ENCODE measurements around the gene PTAR1. TPM values are rescaled to one million over a fixed set of nuclear protein-coding genes. Genes with fewer than 3 reads are reported as not detected.
"Not testable (repeated sequence)": the region's sequence is repeated elsewhere in the genome, so short reads cannot be mapped to it uniquely, and the experiment has no call there.

Gene PTAR1
- total RNA-seq, 2 experiments from 2014 or later: 48.3 to 51.8 TPM

DNA sequence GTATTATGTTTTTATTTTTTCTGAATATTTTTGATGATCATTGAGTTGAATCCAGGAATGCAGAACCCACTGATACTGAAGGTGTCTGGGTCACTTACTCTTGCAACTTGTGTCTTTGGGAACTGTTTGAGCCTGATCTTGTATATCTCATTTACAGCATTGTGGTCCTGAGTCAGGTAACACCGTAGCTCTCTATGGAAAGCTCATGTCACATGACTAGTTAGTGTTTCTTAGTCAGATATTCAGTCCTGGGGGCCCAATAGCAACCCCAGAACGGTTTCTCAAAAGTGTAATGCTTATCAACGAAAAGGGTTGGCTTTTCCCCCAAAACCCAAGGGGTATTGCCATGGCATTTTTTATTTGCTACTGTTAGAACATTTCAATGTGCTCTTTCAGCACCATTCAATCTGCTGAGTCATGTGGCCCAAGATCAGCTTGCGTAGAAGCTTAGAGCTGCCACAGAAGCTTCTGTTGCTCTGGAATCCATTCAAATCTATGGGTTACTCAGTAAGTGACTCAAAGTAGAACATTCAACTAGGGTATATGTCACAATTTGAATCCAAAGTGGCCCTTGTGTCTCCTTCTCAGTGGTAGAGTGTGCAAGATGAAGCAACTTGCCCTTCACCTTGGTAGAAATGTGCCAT lies 12.1 kb upstream of the PTAR1 start:
- CTCF ChIA-PET: no interaction called here
- Mint-ChIP-seq H3K27ac (no peak overlapping the region), H3K4me3 (no peak overlapping the region), H3K4me1 (no peaks in the 10 kb centered on the region), H3K9me3 (no peaks in the 10 kb centered on the region), H3K36me3 (ENCODE audit: low read depth) (no peaks in the 10 kb centered on the region), H3K27me3 (peaks cover 5% of the 10 kb centered on the region)
- POLR2A ChIA-PET: no interaction called here
- DNase-seq: no peak

GRCh38 chr9:69768716-69769115 lies 8.9 kb upstream of the PTAR1 start:
- no peaks in the 10 kb centered on the region for H3K4me1 Mint-ChIP-seq
- H3K27ac Mint-ChIP-seq: no peak overlapping the region
- no peak overlapping the region for H3K4me3 Mint-ChIP-seq
- H3K36me3 Mint-ChIP-seq (ENCODE audit: low read depth): no peaks in the 10 kb centered on the region
- DNase-seq: no peak
- ChIA-PET CTCF (no interaction called here), POLR2A (no interaction called here)
- H3K27me3 Mint-ChIP-seq: no peaks in the 10 kb centered on the region
- H3K9me3 Mint-ChIP-seq: no peaks in the 10 kb centered on the region

- ChIA-PET CTCF (no interaction called here), POLR2A (no interaction called here)
- Mint-ChIP-seq H3K27ac (no peak overlapping the region), H3K4me1 (no peaks in the 10 kb centered on the region), H3K36me3 (ENCODE audit: low read depth) (no peaks in the 10 kb centered on the region), H3K4me3 (no peak overlapping the region), H3K27me3 (no peaks in the 10 kb centered on the region), H3K9me3 (no peaks in the 10 kb centered on the region)
- no peak for DNase-seq
These were observed 8.3 kb upstream of the PTAR1 start for GRCh38 chr9:69768101-69768500.

- H3K36me3 Mint-ChIP-seq (ENCODE audit: low read depth); H3K27ac Mint-ChIP-seq; H3K9me3 Mint-ChIP-seq; H3K4me3 Mint-ChIP-seq; H3K27me3 Mint-ChIP-seq; H3K4me1 Mint-ChIP-seq; POLR2A ChIA-PET; CTCF ChIA-PET; DNase-seq: not testable (repeated sequence)
These were observed 4.1 kb upstream of the PTAR1 start for GRCh38 chr9:69763862-69764261.

- POLR2A ChIA-PET: no interaction called here
- Mint-ChIP-seq H3K36me3 (ENCODE audit: low read depth) (peaks cover 8% of the 10 kb centered on the region), H3K27me3 (no peaks in the 10 kb centered on the region), H3K9me3 (no peaks in the 10 kb centered on the region), H3K4me3 (no peak overlapping the region), H3K4me1 (peaks cover 14% of the 10 kb centered on the region), H3K27ac (no peak overlapping the region)
- CTCF ChIA-PET: no interaction called here
- DNase-seq: no peak
These were observed 2.7 kb upstream of the PTAR1 start for GRCh38 chr9:69762527-69762926.

- peaks cover 10% of the 10 kb centered on the region for H3K36me3 Mint-ChIP-seq (ENCODE audit: low read depth)
These were observed 433 bp upstream of the PTAR1 start for GRCh38 chr9:69760278-69760610.

GRCh38 chr9:69759021-69759420 lies 790 bp downstream of the PTAR1 start:
- CTCF ChIA-PET: interaction anchor here (1.2 kb wide), 1 partner anchor 86 kb away, joined by 6 read pairs; the partner anchor contains the start of gene APBA1
- no peaks in the 10 kb centered on the region for H3K27me3 Mint-ChIP-seq

More at GRCh38 chr9:69760278-69760610, 433 bp upstream of the PTAR1 start:
- ChIA-PET CTCF (no interaction called here), POLR2A (interaction anchor here (1.2 kb wide), 1 partner anchor 10 kb away, joined by 3 read pairs; no protein-coding TSS in a partner anchor)
- H3K27ac Mint-ChIP-seq: peak overlapping the region; percentile 80
- H3K4me1 Mint-ChIP-seq: peaks cover 25% of the 10 kb centered on the region
- H3K4me3 Mint-ChIP-seq: peak overlapping the region; percentile 93
- no peak for DNase-seq
- H3K9me3 Mint-ChIP-seq: no peaks in the 10 kb centered on the region
- no peaks in the 10 kb centered on the region for H3K27me3 Mint-ChIP-seq

GRCh38 chr9:69757996-69758675 lies 1.7 kb downstream of the PTAR1 start:
- peaks cover 31% of the 10 kb centered on the region for H3K4me1 Mint-ChIP-seq
- H3K27ac Mint-ChIP-seq: peak overlapping the region; percentile 41
- DNase-seq: peak; percentile 18
- no peaks in the 10 kb centered on the region for H3K9me3 Mint-ChIP-seq
- H3K4me3 Mint-ChIP-seq: peak overlapping the region; percentile 61
- H3K36me3 Mint-ChIP-seq (ENCODE audit: low read depth): peaks cover 21% of the 10 kb centered on the region
- no peaks in the 10 kb centered on the region for H3K27me3 Mint-ChIP-seq
- POLR2A ChIA-PET: interaction anchor here (0.9 to 1.7 kb wide), 6 partner anchors 9 to 85 kb away, joined by 3 to 8 read pairs (median 6); no protein-coding TSS in a partner anchor
- CTCF ChIA-PET: interaction anchor here (1.2 kb wide), 1 partner anchor 85 kb away, joined by 6 read pairs; the partner anchor contains the start of gene APBA1

More at GRCh38 chr9:69759021-69759420, 790 bp downstream of the PTAR1 start:
- POLR2A ChIA-PET: interaction anchor here (0.7 to 1.7 kb wide), 7 partner anchors 10 to 86 kb away, joined by 3 to 8 read pairs (median 6); no protein-coding TSS in a partner anchor
- DNase-seq: no peak
- peaks cover 29% of the 10 kb centered on the region for H3K4me1 Mint-ChIP-seq
- H3K36me3 Mint-ChIP-seq (ENCODE audit: low read depth): peaks cover 14% of the 10 kb centered on the region
- peak overlapping the region; percentile 93 for H3K27ac Mint-ChIP-seq
- no peaks in the 10 kb centered on the region for H3K9me3 Mint-ChIP-seq
- peak overlapping the region; percentile 93 for H3K4me3 Mint-ChIP-seq

DNA sequence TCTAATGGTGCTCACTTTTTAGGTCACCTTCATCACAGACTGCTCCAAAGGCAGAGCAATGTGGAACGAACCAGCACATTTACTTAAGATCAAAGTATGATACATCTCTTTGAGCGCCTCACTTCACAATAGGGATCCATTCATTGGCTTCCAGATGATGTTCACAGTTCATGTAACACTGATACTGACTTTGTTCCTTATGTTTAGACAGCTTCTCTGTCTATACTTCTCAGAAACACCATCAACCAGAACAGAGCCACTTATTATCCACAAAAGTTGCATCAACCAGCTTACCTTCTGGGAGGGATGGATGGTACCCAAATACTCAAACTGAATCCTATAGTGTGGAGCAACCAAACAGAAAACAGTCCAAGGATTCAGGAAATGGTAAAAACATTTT lies 4.6 kb downstream of the PTAR1 start:
- POLR2A ChIA-PET: no interaction called here
- CTCF ChIA-PET: no interaction called here
- Mint-ChIP-seq H3K27ac (no peak overlapping the region), H3K4me1 (peaks cover 31% of the 10 kb centered on the region), H3K36me3 (ENCODE audit: low read depth) (peaks cover 24% of the 10 kb centered on the region), H3K4me3 (no peak overlapping the region), H3K27me3 (no peaks in the 10 kb centered on the region), H3K9me3 (no peaks in the 10 kb centered on the region)
- DNase-seq: no peak

GRCh38 chr9:69753830-69754229 lies 6.0 kb downstream of the PTAR1 start:
- Mint-ChIP-seq H3K9me3 (no peaks in the 10 kb centered on the region), H3K4me3 (no peak overlapping the region), H3K36me3 (ENCODE audit: low read depth) (peaks cover 28% of the 10 kb centered on the region), H3K4me1 (peaks cover 25% of the 10 kb centered on the region), H3K27ac (no peak overlapping the region), H3K27me3 (no peaks in the 10 kb centered on the region)
- ChIA-PET CTCF (no interaction called here), POLR2A (no interaction called here)
- DNase-seq: no peak

- Mint-ChIP-seq H3K4me1 (peaks cover 12% of the 10 kb centered on the region), H3K36me3 (ENCODE audit: low read depth) (peaks cover 45% of the 10 kb centered on the region)
- CTCF ChIA-PET: no interaction called here
These were observed 9.7 kb downstream of the PTAR1 start for GRCh38 chr9:69750085-69750484.

GRCh38 chr9:69748304-69748703 lies 11.5 kb downstream of the PTAR1 start:
- Mint-ChIP-seq H3K9me3 (no peaks in the 10 kb centered on the region), H3K4me3 (no peak overlapping the region), H3K27me3 (no peaks in the 10 kb centered on the region), H3K4me1 (peaks cover 9% of the 10 kb centered on the region), H3K36me3 (ENCODE audit: low read depth) (peaks cover 47% of the 10 kb centered on the region), H3K27ac (no peak overlapping the region)
- DNase-seq: no peak
- ChIA-PET POLR2A (no interaction called here), CTCF (interaction anchor here (1.5 kb wide), 1 partner anchor 12 kb away, joined by 3 read pairs; no protein-coding TSS in a partner anchor)

More at GRCh38 chr9:69750085-69750484, 9.7 kb downstream of the PTAR1 start:
- Mint-ChIP-seq H3K4me3 (no peak overlapping the region), H3K27ac (no peak overlapping the region), H3K27me3 (no peaks in the 10 kb centered on the region), H3K9me3 (no peaks in the 10 kb centered on the region)
- no peak for DNase-seq
- POLR2A ChIA-PET: no interaction called here

DNA sequence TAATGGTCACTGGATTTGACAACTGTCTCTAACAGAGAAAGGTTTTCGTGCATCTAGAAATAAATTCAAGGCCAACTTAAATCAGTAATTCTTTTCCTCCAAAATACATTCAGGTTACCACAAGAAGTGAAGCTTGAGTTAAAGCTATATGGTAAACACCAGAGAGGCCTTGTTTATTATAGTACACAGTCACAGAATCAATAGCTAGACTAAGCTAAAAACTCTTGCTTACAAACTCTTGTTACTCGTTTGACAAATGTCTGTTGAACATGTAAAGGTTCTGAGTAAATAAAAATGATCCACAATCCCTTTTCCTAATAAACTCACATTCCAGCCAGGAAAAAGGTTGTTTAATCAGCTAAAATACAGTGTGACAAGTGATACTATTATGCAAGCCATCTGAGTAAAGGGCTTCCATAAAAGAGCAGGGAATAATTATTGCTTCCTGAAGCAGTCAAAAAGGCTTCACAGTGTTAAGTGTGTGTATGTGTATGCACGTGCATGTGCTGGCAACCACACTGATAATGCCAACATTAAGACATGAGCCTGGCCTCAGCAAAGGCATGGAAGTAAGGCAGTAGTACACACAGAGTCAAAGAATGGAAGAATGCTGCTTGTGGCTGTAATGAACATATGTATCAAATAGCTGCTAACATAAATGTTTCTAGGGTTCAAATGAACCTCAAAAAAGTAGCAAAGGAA lies 12.8 kb downstream of the PTAR1 start:
- Mint-ChIP-seq H3K4me3 (no peak overlapping the region), H3K9me3 (no peaks in the 10 kb centered on the region), H3K36me3 (ENCODE audit: low read depth) (peaks cover 48% of the 10 kb centered on the region), H3K4me1 (peaks cover 9% of the 10 kb centered on the region), H3K27ac (no peak overlapping the region), H3K27me3 (no peaks in the 10 kb centered on the region)
- CTCF ChIA-PET: no interaction called here
- POLR2A ChIA-PET: interaction anchor here (1.4 kb wide), 1 partner anchor 12 kb away, joined by 4 read pairs; no protein-coding TSS in a partner anchor
- no peak for DNase-seq
